Measurements from ENCODE around the gene PKDREJ.

DNA sequence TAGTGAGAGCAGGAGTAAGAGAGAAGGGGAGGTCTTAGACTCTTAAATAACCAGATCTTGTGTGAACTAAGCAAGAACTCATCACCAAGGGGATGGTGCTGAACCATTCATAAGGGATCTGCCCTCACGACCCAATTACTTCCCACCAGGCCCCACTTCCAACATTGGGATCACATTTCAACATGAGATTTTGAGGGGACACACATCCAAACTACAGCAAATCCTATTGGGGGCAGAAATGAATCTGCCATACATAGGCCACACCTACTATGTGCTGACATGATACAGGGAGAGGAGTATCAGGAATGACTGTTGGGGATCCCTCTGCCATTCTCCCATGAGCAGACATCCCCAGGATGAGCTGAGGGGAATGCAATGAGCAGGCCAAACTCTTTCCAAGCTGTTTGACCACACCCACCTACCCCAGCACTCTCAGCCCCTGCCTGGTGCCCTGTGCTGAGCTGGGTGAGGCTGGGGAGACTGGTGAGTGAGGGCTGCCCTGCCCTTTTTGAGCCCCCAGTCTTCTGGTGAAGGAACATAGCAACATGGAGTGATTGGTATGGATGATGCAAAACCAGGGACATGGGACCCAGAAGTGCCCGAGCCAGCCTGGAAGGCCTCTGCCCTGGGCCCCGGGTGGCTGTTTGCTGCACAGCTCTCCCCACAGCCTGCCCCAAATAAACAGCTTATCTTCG is 32.3 kb upstream of the PKDREJ start:
- TF ChIP-seq, protein P1, sequence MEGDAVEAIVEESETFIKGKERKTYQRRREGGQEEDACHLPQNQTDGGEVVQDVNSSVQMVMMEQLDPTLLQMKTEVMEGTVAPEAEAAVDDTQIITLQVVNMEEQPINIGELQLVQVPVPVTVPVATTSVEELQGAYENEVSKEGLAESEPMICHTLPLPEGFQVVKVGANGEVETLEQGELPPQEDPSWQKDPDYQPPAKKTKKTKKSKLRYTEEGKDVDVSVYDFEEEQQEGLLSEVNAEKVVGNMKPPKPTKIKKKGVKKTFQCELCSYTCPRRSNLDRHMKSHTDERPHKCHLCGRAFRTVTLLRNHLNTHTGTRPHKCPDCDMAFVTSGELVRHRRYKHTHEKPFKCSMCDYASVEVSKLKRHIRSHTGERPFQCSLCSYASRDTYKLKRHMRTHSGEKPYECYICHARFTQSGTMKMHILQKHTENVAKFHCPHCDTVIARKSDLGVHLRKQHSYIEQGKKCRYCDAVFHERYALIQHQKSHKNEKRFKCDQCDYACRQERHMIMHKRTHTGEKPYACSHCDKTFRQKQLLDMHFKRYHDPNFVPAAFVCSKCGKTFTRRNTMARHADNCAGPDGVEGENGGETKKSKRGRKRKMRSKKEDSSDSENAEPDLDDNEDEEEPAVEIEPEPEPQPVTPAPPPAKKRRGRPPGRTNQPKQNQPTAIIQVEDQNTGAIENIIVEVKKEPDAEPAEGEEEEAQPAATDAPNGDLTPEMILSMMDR (IDR thresholded peaks at IDR 0.05) = no peak
- TF ChIP-seq POLR2A (IDR thresholded peaks at IDR 0.05) = no peak
